HFFc6 (cell line): ENCODE measurements around the gene OPCML. TPM values are rescaled to one million over a fixed set of nuclear protein-coding genes. Genes with fewer than 3 reads are reported as not detected.

Source experiments
- DNase-seq: peaks from one replicate; pipeline ENCODE4 v3.0.0-alpha.2; 2018
- H3K27ac Mint-ChIP-seq: 2 replicates; pipeline ENCODE4 v1.8.0; 2020; ENCODE audit warnings: mild to moderate bottlenecking, mixed read lengths
- H3K27me3 Mint-ChIP-seq: 2 replicates; pipeline ENCODE4 v1.8.0; 2021; ENCODE audit warnings: mild to moderate bottlenecking, moderate library complexity, mixed read lengths; ENCODE audit not compliant: insufficient read depth
- H3K36me3 Mint-ChIP-seq: 2 replicates; pipeline ENCODE4 v1.8.0; 2021; ENCODE audit warnings: low read depth, mixed read lengths
- H3K4me1 Mint-ChIP-seq: 2 replicates; pipeline ENCODE4 v1.8.0; 2020; ENCODE audit warnings: low read depth, mixed read lengths
- H3K4me3 Mint-ChIP-seq: 2 replicates; pipeline ENCODE4 v1.8.0; 2020; ENCODE audit warnings: mild to moderate bottlenecking, moderate library complexity, mixed read lengths
- H3K9me3 Mint-ChIP-seq: 2 replicates; pipeline ENCODE4 v1.8.0; 2020; ENCODE audit warnings: mild to moderate bottlenecking, mixed read lengths
- CTCF ChIP-seq: fragments of 200-600 bp; sonication (generic); IDR thresholded peaks from 2 replicates; pipeline ENCODE4 v1.5.0; 2021; ENCODE audit warnings: antibody characterized with exemption, mild to moderate bottlenecking
- total RNA-seq, 6 experiments: library from RNA; stranded (reverse); fragmentation: NEBNext Ultra II Directional; extraction: Animal tissue kit (Norgen Biotek cat#: 25700); gene quantifications; 2 replicates in 1 of 6; 3 replicates in 5 of 6; pipeline ENCODE4 v1.2.3, GENCODE V29; 2021

OPCML gene
- total RNA-seq, 6 experiments from 2014 or later, result 0.11 to 1.7 (median 0.33) TPM

- peaks cover 78% of the 10 kb centered on the region for H3K9me3 Mint-ChIP-seq
- H3K36me3 Mint-ChIP-seq, result no peaks in the 10 kb centered on the region; the same call in 1 of the 2 replicates
- H3K4me3 Mint-ChIP-seq, result no peak overlapping the region
- H3K27ac Mint-ChIP-seq, result no peak overlapping the region
- H3K4me1 Mint-ChIP-seq, result no peaks in the 10 kb centered on the region
- H3K27me3 Mint-ChIP-seq, result no peaks in the 10 kb centered on the region; the same call in 1 of the 2 replicates
- no peak for DNase-seq
- no peak for TF ChIP-seq CTCF
Measured at GRCh38 chr11:133474461-133474860, 57.8 kb downstream of the OPCML start.

- DNase-seq, result no peak
- no peak overlapping the region for H3K4me3 Mint-ChIP-seq
- no peaks in the 10 kb centered on the region for H3K4me1 Mint-ChIP-seq
- peaks cover 57% of the 10 kb centered on the region for H3K9me3 Mint-ChIP-seq
- no peaks in the 10 kb centered on the region for H3K36me3 Mint-ChIP-seq
- TF ChIP-seq CTCF, result no peak
- H3K27ac Mint-ChIP-seq, result no peak overlapping the region
- peaks cover 3% of the 10 kb centered on the region; the same call in 1 of the 2 replicates for H3K27me3 Mint-ChIP-seq
Measured at GRCh38 chr11:133467686-133468085, 64.6 kb downstream of the OPCML start.

GRCh38 chr11:133443206-133443747 is 89.0 kb downstream of the OPCML start:
- Mint-ChIP-seq H3K36me3 (no peaks in the 10 kb centered on the region), H3K4me3 (no peak overlapping the region), H3K4me1 (no peaks in the 10 kb centered on the region), H3K9me3 (peaks cover 34% of the 10 kb centered on the region), H3K27ac (no peak overlapping the region), H3K27me3 (no peaks in the 10 kb centered on the region; the same call in 1 of the 2 replicates)
- no peak for TF ChIP-seq CTCF
- no peak for DNase-seq

GRCh38 chr11:133441964-133442660 is 90.2 kb downstream of the OPCML start:
- Mint-ChIP-seq H3K9me3 (peaks cover 30% of the 10 kb centered on the region), H3K27ac (no peak overlapping the region)

GRCh38 chr11:133425992-133426391 is 106.3 kb downstream of the OPCML start:
- Mint-ChIP-seq H3K27me3 (no peaks in the 10 kb centered on the region; the same call in 1 of the 2 replicates), H3K9me3 (peaks cover 33% of the 10 kb centered on the region), H3K4me3 (no peak overlapping the region), H3K4me1 (no peaks in the 10 kb centered on the region), H3K36me3 (no peaks in the 10 kb centered on the region), H3K27ac (no peak overlapping the region)
- no peak for DNase-seq
- TF ChIP-seq CTCF, result no peak

More at GRCh38 chr11:133441964-133442660, 90.2 kb downstream of the OPCML start:
- Mint-ChIP-seq H3K27me3 (peaks cover 1% of the 10 kb centered on the region), H3K4me1 (no peaks in the 10 kb centered on the region), H3K36me3 (no peaks in the 10 kb centered on the region), H3K4me3 (no peak overlapping the region)
- no peak for TF ChIP-seq CTCF
- no peak for DNase-seq
